AG04449 (cell line): Measurements from ENCODE around the gene GSDME.

Experiments
- CTCF ChIA-PET: fragments of 350-600 bp; formaldehyde crosslinking; extraction: SDS; loops from one replicate; lab custom pipeline; 2021; ENCODE audit warnings: antibody characterized with exemption; lab: Yijun Ruan, JAX
- POLR2A ChIA-PET: fragments of 400-600, 350-600 bp; formaldehyde crosslinking; extraction: SDS; loops from one replicate; lab custom pipeline; 2020; ENCODE audit warnings: antibody characterized with exemption, inconsistent platforms; lab: Yijun Ruan, JAX
- DNase-seq: peaks from one replicate; pipeline ENCODE4 v3.0.0-alpha.2; 2010; ENCODE audit warnings: low read depth, low spot score
- H3K4me3 ChIP-seq: 2 replicates; pipeline ENCODE4 v1.5.1; 2011; ENCODE audit warnings: low read depth, mild to moderate bottlenecking, control low read depth, low read length
- TF ChIP-seq, protein P1 (sequence below): IDR thresholded peaks from one replicate; pipeline ENCODE4 v1.5.1; 2011; ENCODE audit warnings: mild to moderate bottlenecking, moderate library complexity, low read length, control low read depth, inconsistent platforms; ENCODE audit not compliant: insufficient read depth; ENCODE audit errors: missing control alignments

Gene GSDME

DNA sequence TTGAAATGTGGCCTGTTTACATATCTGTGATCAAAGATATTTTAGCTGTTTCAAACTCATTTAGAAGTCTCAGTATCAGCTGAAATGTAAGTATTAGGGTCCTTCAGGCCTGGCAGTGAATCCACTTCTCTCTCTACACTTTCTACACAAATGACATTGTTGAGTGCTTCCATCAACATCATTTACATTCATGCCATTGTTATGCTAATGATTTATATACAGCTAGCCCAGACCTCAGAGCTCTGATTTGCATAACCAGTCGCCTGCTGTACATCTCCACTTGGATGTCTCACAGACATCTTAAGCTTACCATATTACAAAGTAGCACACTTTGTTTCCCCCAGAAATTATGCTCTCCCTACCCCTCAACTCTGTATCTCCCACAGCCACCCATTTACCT is 71.6 kb downstream of the GSDME start:
- CTCF ChIA-PET, result interaction anchor here (1.2 kb wide), 1 partner anchor 37 kb away, joined by 3 read pairs; no protein-coding TSS in a partner anchor
- H3K4me3 ChIP-seq, result no peak overlapping the region
- POLR2A ChIA-PET, result no interaction called here
- TF ChIP-seq, protein P1, sequence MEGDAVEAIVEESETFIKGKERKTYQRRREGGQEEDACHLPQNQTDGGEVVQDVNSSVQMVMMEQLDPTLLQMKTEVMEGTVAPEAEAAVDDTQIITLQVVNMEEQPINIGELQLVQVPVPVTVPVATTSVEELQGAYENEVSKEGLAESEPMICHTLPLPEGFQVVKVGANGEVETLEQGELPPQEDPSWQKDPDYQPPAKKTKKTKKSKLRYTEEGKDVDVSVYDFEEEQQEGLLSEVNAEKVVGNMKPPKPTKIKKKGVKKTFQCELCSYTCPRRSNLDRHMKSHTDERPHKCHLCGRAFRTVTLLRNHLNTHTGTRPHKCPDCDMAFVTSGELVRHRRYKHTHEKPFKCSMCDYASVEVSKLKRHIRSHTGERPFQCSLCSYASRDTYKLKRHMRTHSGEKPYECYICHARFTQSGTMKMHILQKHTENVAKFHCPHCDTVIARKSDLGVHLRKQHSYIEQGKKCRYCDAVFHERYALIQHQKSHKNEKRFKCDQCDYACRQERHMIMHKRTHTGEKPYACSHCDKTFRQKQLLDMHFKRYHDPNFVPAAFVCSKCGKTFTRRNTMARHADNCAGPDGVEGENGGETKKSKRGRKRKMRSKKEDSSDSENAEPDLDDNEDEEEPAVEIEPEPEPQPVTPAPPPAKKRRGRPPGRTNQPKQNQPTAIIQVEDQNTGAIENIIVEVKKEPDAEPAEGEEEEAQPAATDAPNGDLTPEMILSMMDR, result no peak
- DNase-seq, result no peak

DNA sequence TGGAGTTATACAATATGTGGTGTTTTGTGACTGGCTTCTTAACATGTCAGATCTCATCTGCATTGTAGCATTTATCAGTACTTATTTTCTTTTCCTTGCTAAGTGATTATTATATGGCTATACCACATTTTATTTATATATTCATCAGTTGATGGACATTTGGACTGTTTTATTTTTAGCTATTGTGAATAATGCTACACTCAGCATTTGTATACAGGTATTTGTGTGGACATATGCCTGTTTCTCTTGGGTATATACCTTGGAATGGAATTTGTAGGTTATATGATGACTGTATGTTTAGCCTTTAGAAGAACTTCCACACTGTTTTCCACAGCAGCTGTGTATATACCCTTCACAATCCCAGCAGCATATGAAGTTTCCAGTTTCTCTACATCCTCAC is 86.5 kb downstream of the GSDME start:
- CTCF ChIA-PET, result interaction anchor here (1.1 to 9.3 kb wide), 4 partner anchors 95 to 428 kb away, joined by 3 to 96 read pairs (median 6); partner anchors contain the start of gene PALS2
- DNase-seq, result no peak
- no peak overlapping the region for H3K4me3 ChIP-seq
- POLR2A ChIA-PET, result no interaction called here
- TF ChIP-seq, protein P1, result no peak

DNA sequence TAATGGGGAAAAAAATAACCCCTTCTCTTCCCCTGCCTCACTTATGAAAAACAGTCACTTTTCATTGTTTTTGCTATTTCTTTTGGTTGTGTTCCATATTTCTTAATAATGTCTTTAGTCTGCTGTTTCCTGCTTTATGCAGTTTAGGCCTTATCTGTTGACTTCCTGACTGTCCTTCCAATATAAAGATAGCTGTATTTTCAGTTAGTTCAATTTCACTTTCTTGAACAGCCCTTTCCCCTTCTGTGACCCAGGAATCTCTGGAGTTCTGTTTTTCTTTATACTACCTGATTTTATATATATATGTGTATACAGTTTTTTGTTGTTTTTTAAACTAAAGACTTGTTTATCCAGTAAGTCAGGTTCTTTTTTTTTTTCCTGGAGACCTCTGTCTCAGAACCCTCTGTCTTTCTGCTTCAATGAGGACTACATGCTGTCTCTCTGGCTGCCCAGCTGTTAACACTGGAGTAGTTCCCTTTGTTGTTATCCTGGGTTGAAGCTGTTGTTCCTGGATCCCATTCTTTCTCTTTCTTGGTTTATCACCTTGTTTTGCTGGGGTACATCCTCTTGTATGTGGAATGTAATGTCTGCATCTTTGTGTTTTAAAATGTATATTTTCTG is 87.2 kb downstream of the GSDME start:
- H3K4me3 ChIP-seq, result no peak overlapping the region
- no peak for DNase-seq
- TF ChIP-seq, protein P1, result no peak
- ChIA-PET CTCF (interaction anchor here (1.1 to 9.3 kb wide), 5 partner anchors 46 to 428 kb away, joined by 3 to 96 read pairs (median 6); partner anchors contain the start of gene PALS2), POLR2A (no interaction called here)

GRCh38 chr7:24668927-24669635 is 88.2 kb downstream of the GSDME start:
- CTCF ChIA-PET, result interaction anchor here (1.1 to 9.3 kb wide), 7 partner anchors 13 to 805 kb away, joined by 3 to 96 read pairs (median 7); partner anchors contain the start of gene PALS2
- TF ChIP-seq, protein P1, result no peak
- H3K4me3 ChIP-seq, result no peak overlapping the region
- no peak for DNase-seq
- POLR2A ChIA-PET, result no interaction called here

- CTCF ChIA-PET, result interaction anchor here (0.7 to 9.3 kb wide), 40 partner anchors 8 to 1095 kb away, joined by 3 to 96 read pairs (median 4); partner anchors contain the start of gene PALS2
- TF ChIP-seq, protein P1, result peak; percentile 57
- POLR2A ChIA-PET, result no interaction called here
- DNase-seq, result no peak
- H3K4me3 ChIP-seq, result no peak overlapping the region
Measured at GRCh38 chr7:24665564-24666294, 91.5 kb downstream of the GSDME start.
